HG03460 (cell line): ENCODE results near the gene PREB.
"Not testable (repeated sequence)": the region's sequence is repeated elsewhere in the genome, so short reads cannot be mapped to it uniquely, and the experiment has no call there.

ENCODE experiments used
- ATAC-seq: cut with Tn5 transposase; IDR thresholded peaks from one replicate; pipeline ENCODE4 v1.9.1; 2021; ENCODE audit not compliant: unreplicated experiment

Gene PREB, protein sequence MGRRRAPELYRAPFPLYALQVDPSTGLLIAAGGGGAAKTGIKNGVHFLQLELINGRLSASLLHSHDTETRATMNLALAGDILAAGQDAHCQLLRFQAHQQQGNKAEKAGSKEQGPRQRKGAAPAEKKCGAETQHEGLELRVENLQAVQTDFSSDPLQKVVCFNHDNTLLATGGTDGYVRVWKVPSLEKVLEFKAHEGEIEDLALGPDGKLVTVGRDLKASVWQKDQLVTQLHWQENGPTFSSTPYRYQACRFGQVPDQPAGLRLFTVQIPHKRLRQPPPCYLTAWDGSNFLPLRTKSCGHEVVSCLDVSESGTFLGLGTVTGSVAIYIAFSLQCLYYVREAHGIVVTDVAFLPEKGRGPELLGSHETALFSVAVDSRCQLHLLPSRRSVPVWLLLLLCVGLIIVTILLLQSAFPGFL

GRCh38 chr2:27133905-27134780 is at the start of gene PREB:
Gene PREB, minus strand, starts transcription at chr2:27134636. Its CDS starts 215 bp downstream, at chr2:27134421.
- peak; percentile 82 for ATAC-seq

DNA sequence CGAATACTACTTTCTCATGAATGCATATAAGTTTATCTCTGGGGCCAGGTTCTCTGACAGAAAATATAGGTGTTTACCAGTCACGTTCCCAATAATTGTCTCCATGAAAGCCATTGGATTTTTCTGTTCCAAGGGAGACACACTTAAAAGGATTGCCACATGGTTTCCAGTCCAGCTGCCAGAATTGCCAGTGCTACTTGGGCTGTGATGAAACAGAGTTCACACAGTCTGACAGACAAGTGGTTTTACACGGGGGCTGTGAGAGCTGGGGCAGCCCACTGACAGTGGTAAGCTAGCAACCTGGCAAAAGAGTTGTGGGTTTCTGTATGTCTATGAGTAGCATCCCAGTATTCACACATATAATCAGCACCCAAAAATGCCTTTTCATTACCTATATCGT is 49.7 kb upstream of the PREB start:
- ATAC-seq, result no peak

DNA sequence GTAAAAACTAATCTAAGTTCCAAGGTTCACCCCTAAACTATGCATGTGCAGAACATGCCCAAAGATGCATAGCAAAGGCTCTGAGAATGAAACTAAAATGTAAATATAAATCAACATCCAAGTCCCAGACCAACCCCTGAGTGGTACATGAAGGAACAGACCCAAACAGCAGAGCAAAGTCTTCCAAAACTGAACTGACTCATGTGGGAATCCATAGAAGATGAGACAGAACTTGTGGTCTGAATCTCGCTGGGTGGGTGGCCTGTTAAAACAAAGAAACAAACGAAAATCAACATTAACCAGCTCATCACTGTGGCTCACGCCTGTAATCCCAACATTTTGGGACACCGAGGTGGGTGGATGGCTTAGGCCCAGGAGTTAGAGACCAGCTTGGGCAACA is 47.9 kb upstream of the PREB start:
- no peak for ATAC-seq

DNA sequence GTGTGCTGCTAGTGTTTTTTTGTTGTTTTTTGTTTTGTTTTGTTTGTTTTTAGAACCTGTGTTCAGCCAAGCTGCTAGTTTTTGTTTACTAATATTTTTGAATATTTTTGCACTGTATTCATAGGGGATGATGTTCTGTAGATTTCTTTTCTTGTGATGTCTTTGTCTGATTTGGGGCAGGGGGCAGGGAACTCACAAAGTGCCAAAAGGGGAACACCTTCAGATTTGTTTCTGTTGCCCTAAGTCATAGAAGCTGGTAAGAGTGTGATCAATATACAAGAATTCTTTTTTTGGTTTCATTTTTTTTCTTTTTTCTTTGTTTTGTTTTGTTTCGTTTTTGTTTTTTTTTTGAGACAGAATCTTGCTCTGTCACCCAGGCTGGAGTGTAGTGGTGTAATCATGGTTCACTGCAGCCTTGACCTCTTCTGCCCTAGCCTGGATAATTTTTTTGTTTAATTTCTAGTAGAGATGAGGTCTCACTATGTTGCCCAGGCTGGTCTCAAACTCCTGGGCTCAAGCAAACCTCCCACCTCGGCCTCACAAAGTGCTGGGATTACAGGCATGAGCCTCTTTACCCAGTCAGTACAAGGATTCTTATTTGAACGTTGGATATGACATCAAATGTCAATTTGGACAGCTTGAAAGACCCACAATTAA is 45.0 kb upstream of the PREB start:
- no peak for ATAC-seq

DNA sequence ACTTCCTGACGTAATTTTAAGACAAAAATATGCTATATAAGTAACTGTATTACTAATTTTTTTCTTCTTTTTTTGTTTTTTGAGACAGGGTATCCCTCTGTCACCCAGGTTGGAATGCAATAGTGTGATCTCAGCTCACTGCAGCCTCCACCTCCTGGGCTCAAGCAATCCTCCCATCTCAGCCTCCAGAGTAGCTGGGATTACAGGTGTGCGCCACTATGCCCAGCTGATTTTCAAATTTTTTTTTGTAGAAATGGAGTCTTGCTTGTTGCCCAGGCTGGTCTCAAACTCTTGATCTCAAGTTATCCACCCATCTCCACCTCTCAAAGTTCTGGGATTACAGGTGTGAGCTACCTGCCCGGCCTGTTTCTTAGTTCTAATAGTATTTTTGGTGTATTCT is 44.0 kb upstream of the PREB start:
- ATAC-seq, result no peak

DNA sequence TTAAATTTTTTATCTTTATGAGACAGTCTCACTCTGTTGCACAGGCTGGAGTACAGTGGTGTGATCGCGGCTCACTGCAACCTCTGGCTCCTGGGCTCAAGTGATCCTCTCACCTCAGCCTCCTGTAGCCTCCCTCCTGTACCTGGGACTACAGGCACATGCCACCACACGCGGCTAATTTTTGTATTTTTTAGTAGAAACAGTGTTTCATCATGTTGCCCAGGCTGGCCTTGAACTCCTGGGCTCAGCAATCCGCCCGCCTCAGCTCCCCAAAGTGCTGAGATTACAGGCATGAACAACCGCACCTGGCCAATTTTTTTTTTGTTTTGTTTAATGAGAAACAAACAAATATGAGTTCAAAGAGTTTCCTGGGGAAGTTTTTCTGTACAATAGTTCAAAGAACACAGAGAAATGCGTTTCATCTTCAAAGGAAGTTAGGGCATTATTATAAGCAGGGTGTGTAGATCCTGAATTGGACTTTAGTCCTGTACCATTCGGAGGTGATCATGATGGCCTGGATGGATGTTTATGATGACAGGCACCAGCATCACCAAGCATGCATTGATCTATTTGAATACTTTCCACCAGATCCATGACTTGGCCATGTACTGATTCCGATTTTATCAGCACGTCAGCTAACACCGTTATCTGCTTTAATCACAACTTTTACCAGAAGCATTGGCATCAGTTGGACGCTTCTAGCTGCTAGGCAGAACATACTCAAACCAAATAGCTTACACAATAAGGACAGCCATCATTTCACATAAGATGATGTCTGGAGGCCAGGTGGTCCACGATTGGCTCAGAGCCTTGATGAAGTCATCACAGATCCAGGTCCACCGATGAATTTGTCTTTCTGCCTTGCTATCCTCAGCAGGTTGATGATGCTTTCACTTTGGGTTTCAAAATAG is 43.3 kb upstream of the PREB start:
- no peak for ATAC-seq

DNA sequence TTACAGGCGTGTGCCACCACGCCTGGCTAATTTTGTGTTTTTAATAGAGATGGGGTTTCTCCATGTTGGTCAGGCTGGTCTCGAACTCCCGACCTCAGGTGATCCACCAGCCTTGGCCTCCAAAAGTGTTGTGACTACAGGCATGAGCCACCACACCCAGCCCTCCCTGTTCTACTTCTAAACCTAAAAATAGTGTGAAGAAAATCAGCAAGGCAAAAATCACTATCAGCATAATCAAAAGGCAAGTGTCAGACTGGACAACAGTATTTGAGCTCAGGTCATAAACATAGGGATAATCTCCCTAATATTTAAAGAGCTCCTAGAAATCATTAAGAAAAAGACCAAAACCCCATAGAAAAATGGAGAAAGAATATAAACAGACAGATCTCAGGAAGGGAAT is 41.3 kb upstream of the PREB start:
- not testable (repeated sequence) for ATAC-seq

DNA sequence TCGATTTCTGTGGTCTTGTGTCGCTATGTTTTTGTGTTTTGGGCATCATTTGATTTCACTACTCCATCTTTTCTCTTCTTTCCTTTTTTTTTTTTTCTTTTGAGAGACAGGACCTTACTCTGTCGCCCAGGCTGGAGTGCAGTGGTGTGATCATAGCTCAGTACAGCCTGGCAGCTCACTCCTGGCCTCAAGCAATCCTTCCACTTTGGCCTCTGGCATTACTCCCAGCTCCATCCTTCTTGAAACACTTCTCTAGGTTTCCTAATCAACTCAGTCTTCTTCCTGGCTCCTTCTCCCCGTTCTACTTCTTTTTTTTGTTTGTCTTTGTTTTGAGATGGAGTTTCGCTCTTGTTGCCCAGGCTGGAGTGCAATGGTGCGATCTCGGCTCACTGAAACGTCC is 40.9 kb upstream of the PREB start:
- no peak for ATAC-seq

- no peak for ATAC-seq
Observed at GRCh38 chr2:27174638-27175037, 40.2 kb upstream of the PREB start.

- no peak for ATAC-seq
Observed at GRCh38 chr2:27171351-27171848, 37.0 kb upstream of the PREB start.

DNA sequence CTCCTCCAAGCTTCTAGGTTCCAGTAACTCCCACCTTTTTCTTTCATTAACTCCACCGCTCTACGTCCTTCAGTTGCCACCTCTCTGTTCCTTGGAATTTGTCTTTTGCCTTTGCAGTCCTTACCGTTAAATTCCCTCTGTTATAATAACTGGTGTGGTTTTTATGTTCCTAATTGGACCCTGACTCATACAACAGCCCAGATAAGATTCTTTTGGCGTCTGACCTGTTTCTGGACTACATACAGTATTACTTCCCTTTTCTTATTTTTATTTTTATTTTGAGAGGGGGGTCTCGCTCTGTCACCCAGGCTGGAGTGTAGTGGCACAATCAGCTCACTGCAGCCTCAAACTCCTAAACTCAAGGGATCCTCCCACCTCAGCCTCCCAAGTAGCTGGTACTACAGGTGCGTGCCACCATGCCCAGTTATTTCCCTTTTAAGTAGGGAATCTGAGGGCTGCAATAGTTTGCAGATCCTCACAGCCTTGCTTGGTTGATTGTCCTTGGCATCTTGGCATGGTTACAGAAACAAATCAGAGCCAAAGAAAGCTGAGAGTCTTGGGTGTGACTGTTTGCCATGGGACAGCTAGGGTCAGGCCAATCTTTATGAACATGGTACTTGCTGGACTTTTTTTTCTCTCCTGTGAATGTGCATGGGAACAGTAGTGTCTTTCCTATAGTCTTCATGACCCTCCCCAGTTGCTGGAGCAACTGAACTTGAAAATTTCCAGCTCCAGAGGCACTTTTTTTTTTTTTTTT is 36.3 kb upstream of the PREB start:
- no peak for ATAC-seq

- ATAC-seq, result no peak
Observed at GRCh38 chr2:27164960-27165763, 30.7 kb upstream of the PREB start.

DNA sequence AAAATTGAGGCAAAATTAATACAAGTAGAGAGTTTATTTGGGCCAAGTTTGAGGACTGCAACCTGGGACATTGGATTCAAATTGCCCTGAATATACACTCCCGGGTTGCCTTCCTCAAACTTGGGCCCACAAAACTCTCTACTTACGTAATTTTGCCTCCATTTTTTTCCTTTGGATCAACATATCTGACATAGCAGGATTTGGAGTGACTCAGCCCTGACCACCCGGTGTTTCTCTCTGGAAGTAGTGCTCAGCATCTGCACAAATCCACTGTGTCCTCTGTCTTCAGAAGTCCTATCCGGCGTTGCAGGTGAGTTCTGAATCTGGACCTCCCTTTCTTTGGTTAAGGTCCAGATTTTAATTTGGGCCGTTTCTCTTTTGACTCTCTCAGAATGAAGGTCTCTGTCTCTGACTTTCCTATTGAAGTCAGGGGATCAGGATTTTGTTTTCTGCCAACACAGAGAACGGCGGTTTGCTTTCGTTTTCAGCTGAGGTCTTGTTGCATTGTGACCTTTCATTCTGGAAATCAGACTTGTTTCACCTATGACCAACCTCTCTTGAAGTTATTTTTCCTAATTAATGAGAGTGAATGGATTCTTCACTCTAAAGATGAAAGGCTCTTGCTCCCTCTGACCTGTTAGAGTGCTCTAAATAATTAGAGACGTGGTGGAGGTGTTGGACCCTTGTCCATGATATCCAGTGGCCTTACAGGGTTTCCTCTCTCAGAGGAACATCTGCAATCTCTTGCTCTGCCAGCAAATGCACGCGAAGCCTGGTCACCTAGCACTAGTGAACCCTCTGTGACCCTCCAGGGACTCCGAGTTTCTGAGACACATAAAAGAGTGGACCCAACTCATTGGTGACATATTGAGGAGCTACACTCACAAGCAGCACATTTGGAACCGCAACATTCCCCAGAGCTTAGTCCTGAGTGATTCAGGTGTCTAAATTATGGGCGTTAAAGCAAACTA is 28.0 kb upstream of the PREB start:
- ATAC-seq, result no peak

- no peak for ATAC-seq
Observed at GRCh38 chr2:27160191-27160590, 25.8 kb upstream of the PREB start.

- no peak for ATAC-seq
Observed at GRCh38 chr2:27159271-27159670, 24.8 kb upstream of the PREB start.

GRCh38 chr2:27158468-27158867 is 24.0 kb upstream of the PREB start:
- ATAC-seq, result no peak

- no peak for ATAC-seq
Observed at GRCh38 chr2:27155069-27155520, 20.7 kb upstream of the PREB start.

DNA sequence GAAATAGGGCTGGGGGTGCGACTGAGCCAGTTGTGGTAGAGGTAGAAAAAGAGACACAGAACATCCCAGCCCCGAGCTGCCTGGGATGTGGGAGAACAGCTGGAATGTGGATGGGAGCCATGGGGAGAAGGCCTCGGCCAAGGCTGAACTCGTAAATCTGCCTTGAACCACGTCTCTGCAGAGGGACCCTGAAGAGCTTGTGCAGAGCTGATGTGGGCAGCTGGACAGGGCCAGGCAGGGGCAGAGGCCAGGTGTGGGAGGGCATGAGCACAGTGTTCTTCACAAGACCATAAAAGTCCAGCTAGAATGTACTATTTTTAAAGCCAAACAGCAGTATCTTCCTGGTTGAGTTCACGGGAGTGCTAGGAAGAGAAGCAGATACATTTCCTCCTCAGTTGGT is 20.1 kb upstream of the PREB start:
- no peak for ATAC-seq
